Psoas muscle (tissue), 8 donors: Measurements from ENCODE around the gene GNGT1. TPM values are rescaled to one million over a fixed set of nuclear protein-coding genes. Genes with fewer than 3 reads are reported as not detected.

Experiments
- ATAC-seq, 4 donors: fragments of 200-7000 bp; cut with Tn5 transposase; one replicate each; pipeline ENCODE4 v1.9.1; 2020; ENCODE audit warnings: moderate library complexity in 3 of 4, mild to moderate bottlenecking in 2 of 4
- DNase-seq, 2 donors: peaks; one replicate each; pipeline ENCODE4 v3.0.0-alpha.2; 2020
- H3K27ac ChIP-seq: fragments of 200-600 bp; one replicate; pipeline ENCODE4 v1.8.0; 2022
- H3K27me3 ChIP-seq, 3 donors: fragments of 200-600 bp in 1 of 3; one replicate each; pipeline versions ENCODE4 v1.6.1 to v1.8.0; 2013 to 2022; ENCODE audit warnings: low read length in 2 of 3, mild to moderate bottlenecking in 2 of 3, moderate library complexity in 1 of 3; ENCODE audit not compliant: insufficient read depth in 3 of 3
- H3K36me3 ChIP-seq, 2 donors: fragments of 200-600 bp in 1 of 2; one replicate each; pipeline versions ENCODE4 v1.6.1 to v1.8.0; 2013 to 2022; ENCODE audit warnings: low read depth in 1 of 2, mild to moderate bottlenecking in 1 of 2, moderate library complexity in 1 of 2; ENCODE audit not compliant: insufficient read depth in 1 of 2
- H3K4me1 ChIP-seq: fragments of 200-600 bp; one replicate; pipeline ENCODE4 v1.8.0; 2022
- H3K4me3 ChIP-seq: fragments of 200-600 bp; one replicate; pipeline ENCODE4 v1.8.0; 2022; ENCODE audit warnings: mild to moderate bottlenecking
- H3K9me3 ChIP-seq: fragments of 200-600 bp; one replicate; pipeline ENCODE4 v1.8.0; 2022
- CTCF ChIP-seq: fragments of 200-600 bp; IDR thresholded peaks from one replicate; pipeline ENCODE4 v1.8.0; 2022; ENCODE audit warnings: antibody characterized with exemption
- WGBS, 3 donors: extraction: QIAGEN DNeasy Blood & Tissue Kit; methylation state at CpG; one replicate each; pipeline versions ENCODE4 v1.1.6 to v1.1.7; 2013; 5-methylcytosine and 5-hydroxymethylcytosine counted together
- intact Hi-C, 2 donors: fragments of 100-400 bp; cut with DNase I; formaldehyde crosslinking; loops; one replicate each; pipeline versions ENCODE4 v1.11.0 to v1.14.2; 2022
- polyA plus RNA-seq, 3 donors: library from polyadenylated mRNA; stranded (reverse); fragments of 200-250 nt; gene quantifications; one replicate each; pipeline ENCODE4 v1.2.3, GENCODE V29; 2013
- total RNA-seq, 4 donors: library from RNA; stranded (reverse); fragmentation: NEBNext Ultra II Directional in 2 of 4; extraction: Animal tissue kit (Norgen Biotek cat#: 25700) in 2 of 4; gene quantifications; one replicate each; pipeline versions ENCODE4 v1.2.1 to v1.2.4, GENCODE V29; 2021 to 2023
- donor health status: healthy with polysubstance abuse.
- donor health status: DM: no; HTN: no; CAD: no; lungs with moderate emphysema.
- donor health status: Bipolar disorder and iron deficiency.
- donor health status: healthy.
- donor health status: DM: yes; HTN: yes; CAD: no.
- donor health status: DM: no; HTN: no; CAD: no.
- donor health status: DM: no; HTN: no; CAD: no.
- donor health status: DM: yes; HTN: yes; CAD: no.

Gene GNGT1
- total and polyA plus RNA-seq, 7 donors = 0.07 TPM; not detected in 6

DNA sequence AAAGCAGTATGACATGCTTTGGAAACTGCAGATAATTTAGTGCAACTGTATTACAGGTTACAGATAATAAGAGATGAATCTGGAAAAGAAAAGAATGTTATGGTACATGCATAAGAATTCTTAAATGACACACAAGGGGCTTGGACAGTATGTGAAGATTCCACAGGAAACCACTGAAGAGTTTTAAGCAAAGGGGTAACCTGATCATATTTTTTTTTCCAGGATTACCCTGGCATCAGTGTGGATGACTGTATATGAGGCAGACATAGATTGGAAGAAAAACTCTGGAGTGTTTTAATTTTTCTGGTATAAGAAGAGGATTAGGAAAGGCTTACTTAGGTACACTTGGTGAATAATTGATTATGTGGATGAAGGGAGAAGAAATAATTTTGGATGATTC, 23.9 kb upstream of the GNGT1 start:
- no peak for TF ChIP-seq CTCF
- H3K4me1 ChIP-seq = no peaks in the 10 kb centered on the region
- intact Hi-C loops = no loop called here

GRCh38 chr7:93883078-93883916, 23.1 kb upstream of the GNGT1 start:
- TF ChIP-seq CTCF = no peak

More for the DNA sequence above, 23.9 kb upstream of the GNGT1 start:
- H3K27me3 ChIP-seq = no peaks in the 10 kb centered on the region
- no peak for ATAC-seq
- no peaks in the 10 kb centered on the region for H3K9me3 ChIP-seq
- no peak overlapping the region for H3K4me3 ChIP-seq
- no peaks in the 10 kb centered on the region for H3K36me3 ChIP-seq
- H3K27ac ChIP-seq = no peak overlapping the region
- DNase-seq = no peak

DNA sequence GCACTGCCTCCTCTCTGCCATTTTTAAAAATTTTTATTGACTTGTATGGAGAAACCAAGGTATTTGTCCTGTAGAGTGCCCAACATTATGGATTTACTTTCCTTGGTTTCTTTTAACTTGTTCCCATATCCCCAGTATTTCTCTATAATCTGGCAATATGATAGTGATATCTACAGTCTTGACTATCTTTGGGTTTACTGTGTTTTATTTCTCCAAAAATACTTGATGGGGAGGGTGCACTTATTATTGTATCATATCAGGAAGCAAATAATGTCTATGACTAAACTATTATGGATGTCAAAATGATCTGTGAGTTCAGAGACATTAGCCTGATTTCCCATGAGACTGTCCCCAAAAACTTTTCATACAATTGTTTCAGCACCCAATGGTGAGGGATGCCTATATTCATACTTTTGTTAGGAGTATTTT, 22.4 kb upstream of the GNGT1 start:
- no peak for ATAC-seq
- H3K4me3 ChIP-seq = no peak overlapping the region
- intact Hi-C loops = no loop called here
- H3K27me3 ChIP-seq = no peaks in the 10 kb centered on the region
- H3K36me3 ChIP-seq = no peaks in the 10 kb centered on the region
- no peak for TF ChIP-seq CTCF
- DNase-seq = no peak
- no peaks in the 10 kb centered on the region for H3K4me1 ChIP-seq
- no peak overlapping the region for H3K27ac ChIP-seq
- no peaks in the 10 kb centered on the region for H3K9me3 ChIP-seq

More at GRCh38 chr7:93883078-93883916, 23.1 kb upstream of the GNGT1 start:
- Histone ChIP-seq H3K4me1 (no peaks in the 10 kb centered on the region), H3K27me3 (no peaks in the 10 kb centered on the region), H3K36me3 (no peaks in the 10 kb centered on the region), H3K27ac (no peak overlapping the region), H3K9me3 (no peaks in the 10 kb centered on the region), H3K4me3 (no peak overlapping the region)
- ATAC-seq = no peak
- intact Hi-C loops = no loop called here
- DNase-seq = no peak
- 75 to 82% (median 78%) methylated on average over 3 of the region's 3 CpGs for WGBS, 3 donors

DNA sequence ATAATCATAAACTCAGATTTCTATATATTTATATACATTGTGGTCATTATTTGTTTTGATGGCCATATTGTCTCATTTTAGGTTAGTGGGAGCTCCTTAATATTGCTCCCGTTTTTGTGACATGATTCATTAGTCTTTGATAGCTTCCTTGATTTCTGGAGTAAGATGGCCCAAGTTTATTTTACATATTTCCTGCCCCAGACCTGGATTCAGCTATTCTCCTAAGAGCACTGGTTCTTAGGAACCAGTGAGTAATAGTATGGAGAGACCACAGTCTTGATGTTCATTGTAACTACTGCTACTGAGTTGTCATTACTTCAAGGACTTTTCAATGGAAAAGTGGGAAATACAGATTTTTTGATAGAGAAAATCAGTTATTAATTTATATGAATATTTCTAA, 21.8 kb upstream of the GNGT1 start:
- H3K27ac ChIP-seq = no peak overlapping the region
- 67 to 85% (median 85%) methylated on average over 1 of the region's 1 CpG for WGBS, 3 donors
- TF ChIP-seq CTCF = no peak
- H3K36me3 ChIP-seq = no peaks in the 10 kb centered on the region
- H3K9me3 ChIP-seq = no peaks in the 10 kb centered on the region
- no peaks in the 10 kb centered on the region for H3K4me1 ChIP-seq
- DNase-seq (no peak), ATAC-seq (no peak)
- H3K27me3 ChIP-seq = no peaks in the 10 kb centered on the region
- H3K4me3 ChIP-seq = no peak overlapping the region
- intact Hi-C loops = no loop called here

- no peak overlapping the region for H3K27ac ChIP-seq
- no peaks in the 10 kb centered on the region for H3K4me1 ChIP-seq
- no peaks in the 10 kb centered on the region for H3K9me3 ChIP-seq
- no peaks in the 10 kb centered on the region for H3K36me3 ChIP-seq
- H3K27me3 ChIP-seq = peaks cover 0 to 14% (median 0%) of the 10 kb centered on the region in 3 donors
- H3K4me3 ChIP-seq = peak overlapping the region; percentile 62
- intact Hi-C loops = no loop called here
- TF ChIP-seq CTCF = no peak
- WGBS, 3 donors = 90 to 94% (median 92%) methylated on average over 3 of the region's 3 CpGs
- DNase-seq (no peak), ATAC-seq (no peak)
Measured at GRCh38 chr7:93889261-93889660, 17.1 kb upstream of the GNGT1 start.
